Purkinje cell (primary cell): ENCODE measurements around the gene ZMAT5. TPM values are rescaled to one million over a fixed set of nuclear protein-coding genes. Genes with fewer than 3 reads are reported as not detected.

Source experiments
- polyA plus RNA-seq: library from polyadenylated mRNA; unstranded; fragments of >200 nt; fragmentation: Nextera tagmentation; gene quantifications from 2 replicates; pipeline ENCODE4 v1.2.1, GENCODE V29; 2014

Gene ZMAT5
- polyA plus RNA-seq = 1.3 and 9.2 TPM in 2 replicates

GRCh38 chr22:29766632-29767170, at the start of gene ZMAT5:
ZMAT5 (minus strand) TSS chr22:29767007; CDS start chr22:29748544, 18,463 bp downstream.

DNA sequence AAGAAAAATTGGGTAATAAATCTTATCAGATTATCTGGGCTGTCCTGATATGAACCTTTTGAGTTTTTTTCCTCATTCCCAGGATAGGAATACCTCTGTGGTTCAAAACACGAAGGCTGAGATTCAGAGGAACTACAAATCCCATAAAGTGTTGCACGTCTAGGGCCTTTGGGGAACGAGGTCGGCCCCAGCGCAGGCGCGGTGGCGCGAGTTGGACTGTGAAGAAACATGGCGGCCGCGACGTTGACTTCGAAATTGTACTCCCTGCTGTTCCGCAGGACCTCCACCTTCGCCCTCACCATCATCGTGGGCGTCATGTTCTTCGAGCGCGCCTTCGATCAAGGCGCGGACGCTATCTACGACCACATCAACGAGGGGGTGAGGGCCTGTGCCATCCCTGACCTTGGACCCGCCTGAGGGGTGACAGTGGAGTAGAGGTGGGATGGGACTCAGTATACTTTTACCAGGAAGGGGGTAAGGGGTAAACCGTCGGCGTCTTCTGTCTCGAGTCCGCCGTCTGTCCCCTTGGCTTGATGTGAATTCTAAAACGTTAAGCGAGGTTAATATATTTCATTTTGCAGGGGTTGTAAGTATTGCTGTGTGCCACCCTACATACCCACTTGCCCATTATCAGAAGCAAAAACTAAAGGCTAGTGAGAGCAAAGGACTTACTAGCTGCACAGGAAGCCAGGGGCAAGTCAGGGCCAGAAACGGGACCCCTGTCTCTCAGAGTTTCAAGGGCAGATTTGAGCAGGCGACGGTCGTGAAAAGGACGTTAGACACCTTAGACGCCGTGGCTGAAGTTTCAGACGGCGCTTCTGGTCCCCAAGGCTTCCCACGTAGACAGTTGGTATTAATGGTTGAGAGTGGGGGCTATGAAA, 604 bp upstream of the ZMAT5 start, which contains the start of gene UQCR10:
Gene UQCR10 (plus strand): TSS at position 199 of the 881 bp plus-strand sequence. CDS start 30 bp downstream, at position 229.

DNA sequence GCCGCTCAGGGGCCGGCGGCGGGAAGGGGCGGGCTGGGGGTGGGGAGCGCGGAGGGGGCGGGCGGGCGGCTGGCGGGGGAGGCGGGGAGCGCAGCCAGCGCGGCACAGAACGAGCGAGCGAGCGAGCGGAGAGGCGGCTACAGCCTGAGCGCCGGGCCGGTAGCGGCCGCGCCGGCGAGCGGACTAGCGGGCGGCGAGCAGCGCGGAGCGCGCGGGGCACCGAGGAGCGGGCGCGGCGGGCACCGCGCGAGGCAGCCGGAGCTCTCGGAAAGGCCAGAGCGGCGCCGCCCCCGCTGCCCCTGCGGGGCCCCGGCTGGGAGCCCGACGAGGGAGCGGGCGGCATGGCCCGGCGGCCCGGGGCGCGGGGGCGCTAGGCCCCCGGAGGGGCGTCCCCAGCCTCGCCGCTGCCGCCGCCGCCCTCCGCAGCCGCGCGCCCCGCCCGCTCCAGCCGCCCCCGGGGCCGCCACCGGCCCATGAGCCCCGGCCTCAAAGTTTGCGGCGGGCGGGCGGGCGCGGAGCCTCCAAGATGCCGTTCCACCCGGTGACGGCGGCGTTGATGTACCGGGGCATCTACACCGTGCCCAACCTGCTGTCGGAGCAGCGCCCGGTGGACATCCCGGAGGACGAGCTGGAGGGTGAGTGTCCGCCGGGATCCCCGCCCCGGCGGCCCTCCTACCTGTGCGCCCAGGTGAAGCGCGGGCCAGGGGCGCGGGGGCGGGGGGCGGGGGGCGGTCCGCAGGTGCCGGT, 46.7 kb downstream of the ZMAT5 start, which contains the start of gene CABP7:
Gene CABP7 (plus strand): TSS at position 105 of the 747 bp plus-strand sequence. CDS start 422 bp downstream, at position 527.

Other genes with a start within 250 kb of the ZMAT5 start
- gene THOC5, start 213.2 kb downstream of the ZMAT5 start, polyA plus RNA-seq = 5.8 and 15.3 TPM in 2 replicates
- gene NIPSNAP1, start 185.9 kb downstream of the ZMAT5 start, polyA plus RNA-seq = 18.9 and 39.4 TPM in 2 replicates
- 5.0 TPM in 2 replicates for gene NF2, start 163.4 kb downstream of the ZMAT5 start, polyA plus RNA-seq
- 6.6 and 11.0 TPM in 2 replicates for gene CABP7, start 47.0 kb downstream of the ZMAT5 start, polyA plus RNA-seq
- gene UQCR10, start 362 bp upstream of the ZMAT5 start, polyA plus RNA-seq = 1,525 and 1,754 TPM in 2 replicates
- 3.8 and 4.3 TPM in 2 replicates for gene ASCC2, start 71.3 kb upstream of the ZMAT5 start, polyA plus RNA-seq
- 3.9 and 6.5 TPM in 2 replicates for gene MTMR3, start 116.2 kb upstream of the ZMAT5 start, polyA plus RNA-seq